HFF-Myc (cell line): Measurements from ENCODE around the gene PDCD4.

Experiments used
- DNase-seq: peaks from one replicate; pipeline ENCODE4 v3.0.0-alpha.2; 2011; ENCODE audit warnings: low read depth; ENCODE audit errors: extremely low read depth
- H3K4me3 ChIP-seq: replicated peaks from 2 replicates; pipeline ENCODE4 v1.5.1; 2011; ENCODE audit warnings: low read depth, mild to moderate bottlenecking, control low read depth, low read length
- CTCF ChIP-seq: IDR thresholded peaks from 2 replicates; pipeline ENCODE4 v1.5.1; 2012; ENCODE audit warnings: mild to moderate bottlenecking, low read depth, low read length, control low read depth; ENCODE audit errors: missing control alignments

Gene PDCD4

GRCh38 chr10:110852947-110853346 is 18.8 kb upstream of the PDCD4 start:
- DNase-seq = no peak
- H3K4me3 ChIP-seq = no peak overlapping the region
- TF ChIP-seq CTCF = no peak

- no peak for TF ChIP-seq CTCF
- DNase-seq = no peak
- H3K4me3 ChIP-seq = no peak overlapping the region
Measured at GRCh38 chr10:110853921-110854605, 17.7 kb upstream of the PDCD4 start.

- no peak overlapping the region for H3K4me3 ChIP-seq
- TF ChIP-seq CTCF = no peak
- DNase-seq = no peak
Measured at GRCh38 chr10:110857265-110858171, 14.2 kb upstream of the PDCD4 start.

- no peak overlapping the region for H3K4me3 ChIP-seq
- no peak for DNase-seq
- no peak for TF ChIP-seq CTCF
Measured at GRCh38 chr10:110858297-110858934, 13.3 kb upstream of the PDCD4 start.

GRCh38 chr10:110859206-110859972 is 12.3 kb upstream of the PDCD4 start:
- H3K4me3 ChIP-seq = no peak overlapping the region
- no peak for DNase-seq

More at GRCh38 chr10:110859206-110859972, 12.3 kb upstream of the PDCD4 start:
- no peak for TF ChIP-seq CTCF
